Hepatocyte (in vitro differentiated cells): ENCODE measurements around the gene SH3BP4. TPM values are rescaled to one million over a fixed set of nuclear protein-coding genes. Genes with fewer than 3 reads are reported as not detected.

Source experiments
- DNase-seq: peaks from one replicate; pipeline ENCODE4 v3.0.0-alpha.2; 2016; ENCODE audit warnings: low spot score
- H2AFZ ChIP-seq: fragments of 200-600 bp; sonication (generic); 2 replicates; pipeline ENCODE4 v1.6.0; 2016; ENCODE audit warnings: antibody characterized with exemption, mild to moderate bottlenecking
- H3K27ac ChIP-seq: fragments of 200-600 bp; sonication (generic); 2 replicates; pipeline ENCODE4 v1.5.1; 2016; ENCODE audit warnings: mild to moderate bottlenecking
- H3K27me3 ChIP-seq: fragments of 200-600 bp; sonication (generic); 2 replicates; pipeline ENCODE4 v1.6.1; 2016
- H3K36me3 ChIP-seq: fragments of 200-600 bp; sonication (generic); replicated peaks from 2 replicates; pipeline ENCODE4 v1.5.1; 2016; ENCODE audit warnings: low read depth; ENCODE audit not compliant: insufficient read depth
- H3K4me1 ChIP-seq: fragments of 200-600 bp; sonication (generic); 2 replicates; pipeline ENCODE4 v1.5.1; 2016; ENCODE audit warnings: mild to moderate bottlenecking, moderate library complexity; ENCODE audit not compliant: insufficient read depth
- H3K4me2 ChIP-seq: fragments of 200-600 bp; sonication (generic); 2 replicates; pipeline ENCODE4 v1.6.0; 2016
- H3K4me3 ChIP-seq: fragments of 200-600 bp; sonication (generic); 2 replicates; pipeline ENCODE4 v1.5.1; 2016; ENCODE audit warnings: mild to moderate bottlenecking
- H3K79me2 ChIP-seq: fragments of 200-600 bp; sonication (generic); 2 replicates; pipeline ENCODE4 v1.6.0; 2017; ENCODE audit warnings: mild to moderate bottlenecking
- H3K9me2 ChIP-seq: fragments of 200-600 bp; sonication (generic); replicated peaks from 2 replicates; pipeline ENCODE4 v1.6.0; 2017; ENCODE audit warnings: mild to moderate bottlenecking; ENCODE audit not compliant: insufficient read depth
- H3K9me3 ChIP-seq: fragments of 200-600 bp; sonication (generic); 2 replicates; pipeline ENCODE4 v1.5.1; 2016; ENCODE audit warnings: low read depth, mild to moderate bottlenecking
- H4K20me1 ChIP-seq: fragments of 200-600 bp; sonication (generic); 2 replicates; pipeline ENCODE4 v1.6.0; 2016; ENCODE audit warnings: mild to moderate bottlenecking; ENCODE audit not compliant: insufficient read depth, poor library complexity, severe bottlenecking
- CTCF ChIP-seq: fragments of 200-600 bp; sonication (generic); IDR thresholded peaks from 2 replicates; pipeline ENCODE4 v1.5.1; 2016; ENCODE audit warnings: antibody characterized with exemption, mild to moderate bottlenecking; ENCODE audit not compliant: poor library complexity
- EZH2 ChIP-seq: fragments of 200-600 bp; sonication (generic); IDR thresholded peaks from 2 replicates; pipeline ENCODE4 v1.6.1; 2016; ENCODE audit warnings: antibody characterized with exemption, mild to moderate bottlenecking, borderline replicate concordance
- EZH2phosphoT487 ChIP-seq: fragments of 200-600 bp; sonication (generic); IDR thresholded peaks from one replicate; pipeline ENCODE4 v1.6.1; 2018; ENCODE audit warnings: antibody characterized with exemption, mild to moderate bottlenecking, low read depth, moderate library complexity; ENCODE audit not compliant: unreplicated experiment, severe bottlenecking
- WGBS: methylation state at CpG from one replicate; pipeline ENCODE4 v1.1.6; 2016; ENCODE audit warnings: low lambda C conversion rate; ENCODE audit errors: missing lambda C conversion rate; 5-methylcytosine and 5-hydroxymethylcytosine counted together
- polyA plus RNA-seq: library from polyadenylated mRNA; unstranded; fragments of >200 nt; fragmentation: Nextera tagmentation; extraction: Ambion mirVana; gene quantifications from 2 replicates; pipeline ENCODE4 v1.2.1, GENCODE V29; 2016
- total RNA-seq: library from RNA; depleted of rRNA; stranded (reverse); fragments of >200 nt; gene quantifications from 2 replicates; pipeline ENCODE4 v1.2.3, GENCODE V29; 2014

The SH3BP4 gene
- total and polyA plus RNA-seq, 2 experiments from 2014 or later = 23.3 to 32.0 TPM

GRCh38 chr2:234975611-234976010, 23.8 kb downstream of the SH3BP4 start:
- H4K20me1 ChIP-seq = peaks cover 61% of the 10 kb centered on the region
- WGBS = 100% methylated on average over 1 of the region's 1 CpG
- H3K9me2 ChIP-seq = no peaks in the 10 kb centered on the region
- peaks cover 98% of the 10 kb centered on the region for H3K79me2 ChIP-seq
- no peak overlapping the region for H3K27ac ChIP-seq
- no peaks in the 10 kb centered on the region for H3K27me3 ChIP-seq
- H3K9me3 ChIP-seq = no peaks in the 10 kb centered on the region
- H3K4me1 ChIP-seq = peaks cover 20% of the 10 kb centered on the region
- no peak for TF ChIP-seq EZH2phosphoT487
- no peak for TF ChIP-seq EZH2
- TF ChIP-seq CTCF = no peak
- no peak overlapping the region for H3K4me3 ChIP-seq
- H3K4me2 ChIP-seq = no peak overlapping the region
- H3K36me3 ChIP-seq = no peaks in the 10 kb centered on the region
- no peak for DNase-seq
- H2AFZ ChIP-seq = no peak overlapping the region

GRCh38 chr2:234976479-234977227, 24.8 kb downstream of the SH3BP4 start:
- H3K9me3 ChIP-seq = no peaks in the 10 kb centered on the region
- H3K79me2 ChIP-seq = peaks cover 92% of the 10 kb centered on the region
- H2AFZ ChIP-seq = no peak overlapping the region
- DNase-seq = no peak
- H3K4me3 ChIP-seq = no peak overlapping the region
- TF ChIP-seq EZH2 (no peak), EZH2phosphoT487 (no peak), CTCF (no peak)
- WGBS = 82% methylated on average over 18 of the region's 18 CpGs
- no peaks in the 10 kb centered on the region for H3K27me3 ChIP-seq
- no peak overlapping the region for H3K4me2 ChIP-seq
- peaks cover 24% of the 10 kb centered on the region for H3K4me1 ChIP-seq
- peaks cover 58% of the 10 kb centered on the region for H4K20me1 ChIP-seq
- no peaks in the 10 kb centered on the region for H3K36me3 ChIP-seq
- H3K27ac ChIP-seq = no peak overlapping the region
- no peaks in the 10 kb centered on the region for H3K9me2 ChIP-seq

- TF ChIP-seq CTCF (no peak), EZH2phosphoT487 (no peak), EZH2 (no peak)
- no peak overlapping the region for H3K27ac ChIP-seq
- H3K4me3 ChIP-seq = no peak overlapping the region
- no peaks in the 10 kb centered on the region for H3K36me3 ChIP-seq
- H3K79me2 ChIP-seq = peaks cover 91% of the 10 kb centered on the region
- no peaks in the 10 kb centered on the region for H3K9me3 ChIP-seq
- DNase-seq = no peak
- H2AFZ ChIP-seq = no peak overlapping the region
- H3K4me2 ChIP-seq = no peak overlapping the region
- H4K20me1 ChIP-seq = peaks cover 54% of the 10 kb centered on the region
- 94% methylated on average over 12 of the region's 12 CpGs for WGBS
- no peaks in the 10 kb centered on the region for H3K9me2 ChIP-seq
- H3K4me1 ChIP-seq = peaks cover 30% of the 10 kb centered on the region
- H3K27me3 ChIP-seq = no peaks in the 10 kb centered on the region
Observed at GRCh38 chr2:234977228-234977679, 25.4 kb downstream of the SH3BP4 start.
